NCI-H1105 treated with DMSO at 0.1 percent for 48 hours (cell line): ENCODE results near the gene TNFRSF8.

ENCODE experiments used
- DNase-seq: peaks from one replicate; lab custom pipeline; 2025; lab: John Stamatoyannopoulos, UW

The TNFRSF8 gene

DNA sequence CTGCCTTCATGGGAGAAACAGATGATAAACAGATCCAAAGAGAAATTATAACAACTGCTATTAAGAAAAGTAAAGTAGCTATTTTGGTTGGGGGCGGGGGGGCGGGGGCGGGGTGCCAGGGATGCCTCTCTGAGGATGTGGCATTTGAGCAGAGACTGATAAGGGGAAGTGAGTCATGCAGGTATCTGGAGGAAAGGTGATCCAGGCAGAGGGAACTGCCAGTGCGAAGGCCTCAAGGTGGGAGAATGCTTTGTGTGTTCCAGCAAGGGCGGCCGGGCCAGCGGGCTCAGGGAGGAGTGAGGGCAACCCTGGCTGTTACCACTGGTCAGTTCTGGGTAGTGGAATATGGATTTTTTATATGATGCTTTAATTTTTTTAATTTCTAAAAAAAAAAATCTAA, 96.7 kb downstream of the TNFRSF8 start:
- DNase-seq: no peak

DNA sequence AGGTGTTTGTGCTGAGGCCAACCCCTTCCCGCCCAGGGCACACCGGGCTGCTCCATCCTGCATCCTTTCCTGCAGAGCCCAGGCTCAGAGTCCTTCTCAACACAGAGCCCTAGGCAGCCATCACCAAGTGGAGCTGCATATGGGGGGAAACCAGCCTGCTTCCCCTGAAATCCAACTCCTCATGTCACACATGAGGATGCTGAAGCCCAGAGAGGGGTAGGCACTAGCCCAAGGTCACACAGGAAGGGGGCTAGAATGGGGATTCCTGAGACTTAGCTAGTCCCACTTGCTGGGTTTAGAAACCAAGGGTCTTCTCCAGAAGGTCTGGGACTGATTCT, 98.2 kb downstream of the TNFRSF8 start:
- no peak for DNase-seq

DNA sequence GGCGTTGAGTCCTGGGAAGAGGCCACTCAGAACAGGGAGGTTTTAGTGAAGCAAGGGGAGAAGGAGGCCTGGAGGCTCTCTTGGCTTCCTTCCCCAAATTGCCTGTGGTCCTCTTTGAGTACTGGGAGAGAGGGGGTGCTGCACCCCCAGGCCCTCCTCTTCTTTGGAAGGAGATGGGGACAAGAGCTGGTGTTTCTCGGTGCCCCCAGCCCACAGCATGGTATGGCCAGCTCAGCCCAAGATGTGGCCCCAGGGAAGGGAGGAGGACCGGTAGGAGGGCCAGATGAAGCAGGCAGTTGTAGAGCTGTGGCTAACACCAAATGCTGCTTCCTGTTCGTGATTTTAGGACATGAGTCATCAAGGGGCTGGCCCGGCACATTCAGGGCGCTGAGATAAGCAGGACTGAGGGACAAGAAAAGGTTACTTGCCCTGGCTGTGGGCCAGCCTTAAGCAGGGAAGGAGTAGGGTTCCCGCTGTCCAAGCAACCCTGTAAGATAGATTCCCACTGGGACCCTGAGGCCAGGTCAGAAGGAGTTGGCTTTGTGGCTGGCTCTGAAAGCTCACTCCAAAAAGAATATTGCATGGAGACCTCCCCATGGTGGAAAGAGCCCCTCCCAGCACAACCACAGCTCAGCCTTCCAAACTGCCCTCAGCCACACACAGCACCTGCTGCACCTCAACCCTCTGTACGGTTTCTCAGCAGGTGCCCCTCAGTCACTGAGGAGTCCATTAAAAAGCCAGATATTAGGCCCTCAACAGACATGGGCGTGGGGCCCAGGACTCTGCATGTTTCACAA, 98.8 kb downstream of the TNFRSF8 start:
- no peak for DNase-seq

DNA sequence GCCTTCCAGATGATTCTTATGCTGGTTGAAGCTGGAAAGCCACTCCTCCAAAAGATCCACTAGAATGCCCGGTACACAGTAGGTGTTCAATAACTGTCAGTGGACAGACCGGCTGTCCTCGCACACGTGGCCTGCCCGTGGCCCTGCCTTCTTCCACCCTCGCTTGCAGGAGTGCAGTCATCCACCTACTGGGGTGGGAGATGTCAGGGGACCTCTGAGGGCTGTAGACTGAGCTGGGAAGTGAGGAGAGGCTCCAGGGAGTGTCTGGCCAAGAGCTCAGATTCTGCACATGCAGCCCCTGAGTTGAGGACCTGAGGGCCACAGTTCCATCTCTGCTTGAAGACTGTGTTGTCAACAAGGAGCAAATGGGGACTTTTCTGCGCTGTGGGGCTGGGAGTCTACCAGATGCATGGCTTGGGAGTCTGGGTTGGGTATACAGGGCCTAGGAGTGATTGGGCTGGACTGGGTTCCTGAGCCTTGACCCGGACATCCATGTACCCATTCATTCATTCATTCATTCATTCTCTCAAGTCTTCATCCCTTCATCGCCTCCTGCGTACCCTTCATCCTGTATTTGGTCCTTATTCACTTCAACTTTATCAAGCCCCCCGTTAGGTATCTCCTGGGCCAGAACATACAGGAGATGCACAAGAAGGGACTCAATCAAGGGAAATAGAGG, 99.5 kb downstream of the TNFRSF8 start:
- no peak for DNase-seq

DNA sequence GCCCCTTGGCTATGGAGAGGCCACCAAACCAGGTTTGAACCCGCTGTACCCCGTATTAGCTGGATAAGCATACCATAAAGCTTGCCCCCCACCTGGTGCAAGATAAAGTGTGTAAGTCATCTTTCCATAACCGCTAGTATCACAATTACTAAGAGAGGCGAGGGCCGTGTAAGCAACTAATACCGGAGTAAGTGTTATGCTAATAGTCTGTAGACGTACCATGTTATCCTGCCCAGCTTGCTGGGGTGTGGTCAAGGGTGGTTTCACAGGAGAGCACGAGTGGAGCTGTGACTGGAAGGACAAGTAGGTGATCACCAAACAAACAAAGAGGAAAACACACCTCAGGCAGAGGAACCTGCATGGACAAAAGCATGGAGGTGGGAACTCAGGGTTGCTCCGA, 100.1 kb downstream of the TNFRSF8 start:
- DNase-seq: no peak

DNA sequence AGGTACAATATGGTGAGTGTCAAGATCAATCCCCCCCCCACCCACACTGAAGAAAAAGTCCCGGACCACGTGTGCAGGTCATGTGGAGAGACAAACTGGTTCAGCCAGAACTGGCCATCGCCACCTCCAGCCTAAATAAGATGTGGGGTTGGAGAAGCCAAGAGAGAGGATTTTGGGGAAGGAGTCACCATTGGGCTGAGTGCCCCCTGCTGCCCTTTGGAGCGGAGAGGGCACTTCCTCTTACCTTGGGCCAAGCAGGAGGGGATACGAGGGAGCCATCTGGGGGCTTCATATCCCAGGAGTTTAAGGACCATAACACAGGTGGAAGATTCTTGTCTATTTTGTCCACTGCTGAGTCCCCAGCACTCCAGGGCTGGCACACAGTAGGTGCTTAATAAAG, 101.1 kb downstream of the TNFRSF8 start:
- no peak for DNase-seq

DNA sequence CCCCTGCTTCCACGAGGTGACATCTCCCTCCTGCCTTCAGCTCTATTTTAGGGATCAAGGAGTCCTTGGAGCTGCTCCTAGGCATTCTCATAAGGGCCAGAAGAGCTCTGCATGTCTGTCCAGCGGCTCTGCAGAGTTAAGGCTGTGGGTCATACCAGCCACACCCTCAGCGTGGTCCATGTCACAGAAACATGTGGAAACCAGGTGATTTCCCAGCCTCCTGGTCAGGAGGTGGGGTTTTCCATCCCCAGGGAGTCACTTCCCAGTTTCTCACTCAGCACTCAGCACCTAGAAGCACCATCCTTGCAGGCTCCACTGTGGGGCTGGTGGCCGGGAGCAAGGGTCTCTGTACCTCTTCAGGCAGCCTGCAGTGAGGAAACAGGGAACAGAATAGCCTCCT, 102.2 kb downstream of the TNFRSF8 start:
- no peak for DNase-seq

DNA sequence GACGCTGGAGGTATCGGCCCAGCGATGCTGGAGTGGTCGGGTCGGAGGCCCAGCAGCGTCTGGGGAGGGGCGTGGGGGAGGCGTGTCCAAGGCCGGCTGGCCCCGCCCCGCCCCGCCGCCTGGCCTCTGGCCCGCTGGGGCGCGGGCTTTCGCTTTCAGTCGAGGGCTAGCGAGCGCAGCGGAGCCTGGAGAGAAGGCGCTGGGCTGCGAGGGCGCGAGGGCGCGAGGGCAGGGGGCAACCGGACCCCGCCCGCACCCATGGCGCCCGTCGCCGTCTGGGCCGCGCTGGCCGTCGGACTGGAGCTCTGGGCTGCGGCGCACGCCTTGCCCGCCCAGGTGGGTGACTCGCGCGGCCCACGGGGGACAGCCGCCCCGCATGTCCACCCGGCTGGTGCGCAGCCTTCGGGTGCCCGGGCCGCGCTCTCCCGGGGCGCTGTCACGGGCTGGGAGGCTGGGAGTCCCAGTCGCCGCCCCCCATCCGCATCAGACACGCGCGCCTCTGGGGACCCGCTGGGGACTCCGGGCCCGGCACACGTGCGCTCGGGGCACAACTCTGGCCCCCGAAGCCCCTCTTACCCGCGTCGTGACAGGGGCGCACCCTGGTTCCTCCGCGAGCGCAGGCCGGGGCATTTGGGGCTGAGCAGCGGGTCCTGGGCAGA, 103.9 kb downstream of the TNFRSF8 start, which contains the start of gene TNFRSF1B:
TSS of gene TNFRSF1B (plus strand) at position 158 of the 659 bp plus-strand sequence. CDS start at position 259, 101 bp downstream.
- no peak for DNase-seq

DNA sequence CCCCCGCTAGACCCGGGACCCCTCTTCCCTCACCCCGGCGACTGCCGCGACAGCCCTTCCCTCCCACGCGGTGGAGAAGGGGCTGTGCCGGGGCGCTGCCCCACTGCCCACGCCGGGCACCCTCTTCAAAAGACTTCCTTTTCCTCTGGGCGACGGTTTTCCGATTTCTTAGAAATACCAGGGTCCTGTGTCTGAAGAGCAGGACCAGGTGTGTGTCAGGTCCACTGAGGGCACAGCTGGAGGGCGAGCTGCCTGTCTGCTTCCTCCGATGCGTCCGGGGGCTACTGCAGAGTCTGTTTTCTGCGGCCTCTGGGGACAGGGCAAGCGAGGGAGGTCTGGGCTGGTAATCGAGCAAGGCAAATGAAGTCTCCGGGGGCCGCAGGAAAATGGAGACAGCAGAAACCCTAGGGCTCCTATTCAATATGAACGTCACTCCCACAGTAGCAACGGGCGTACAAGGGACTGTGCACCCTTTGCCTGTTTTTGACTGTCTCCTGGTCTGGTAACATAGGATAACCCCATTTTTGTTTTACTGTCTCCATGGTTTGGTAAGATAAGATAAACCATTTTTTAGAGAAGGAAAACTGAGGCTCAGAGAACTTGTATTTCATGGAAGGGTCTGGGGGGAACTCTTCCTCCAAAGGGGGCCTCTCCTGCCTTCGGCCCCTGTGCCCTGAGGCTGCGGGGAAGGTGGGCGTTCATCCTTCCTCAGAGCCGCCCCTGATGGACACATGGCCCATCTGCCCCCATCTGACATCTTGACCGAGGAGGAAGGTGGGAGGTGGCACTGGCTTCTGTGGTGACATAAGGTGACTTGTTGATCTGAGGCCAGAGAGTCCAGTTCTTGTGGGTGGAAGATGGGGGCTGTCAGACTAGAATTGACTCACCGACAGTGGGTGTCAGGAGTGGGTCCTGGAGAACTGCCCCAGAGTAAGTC, 104.7 kb downstream of the TNFRSF8 start:
- no peak for DNase-seq

DNA sequence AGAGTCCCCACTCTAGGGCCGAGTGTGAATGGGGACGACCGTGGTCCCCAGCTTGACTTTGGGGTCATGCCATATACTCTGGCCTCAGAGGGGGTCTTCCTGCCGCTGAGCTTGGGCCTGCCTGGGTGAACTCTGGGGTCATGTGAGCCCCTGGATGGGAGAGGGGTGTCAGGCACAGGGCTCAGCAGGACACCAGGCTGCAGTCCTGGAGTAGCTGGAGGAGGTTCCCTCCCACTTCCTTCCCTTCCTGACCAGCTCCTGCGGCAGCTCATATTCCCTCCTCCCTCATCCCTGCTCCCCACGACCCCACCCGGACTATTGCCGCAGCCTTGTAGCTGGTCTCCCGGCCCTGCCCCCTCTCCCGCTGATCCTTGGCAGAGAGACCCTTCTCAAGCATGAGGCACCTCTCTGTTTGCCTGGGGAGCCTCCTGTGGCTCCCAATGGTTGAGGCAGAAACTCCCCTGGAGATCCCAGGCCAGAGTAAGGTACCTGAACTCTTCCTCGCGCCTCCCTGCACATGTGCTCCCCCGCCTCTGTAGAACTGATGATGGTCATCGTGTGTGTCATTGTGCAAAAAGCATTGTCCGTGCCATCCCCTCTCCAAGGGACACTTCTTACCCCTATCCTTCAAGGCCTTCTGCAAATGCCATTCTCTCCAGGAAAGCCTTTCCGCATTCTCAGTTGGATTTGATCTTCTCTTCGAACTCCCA, 105.5 kb downstream of the TNFRSF8 start:
- no peak for DNase-seq

DNA sequence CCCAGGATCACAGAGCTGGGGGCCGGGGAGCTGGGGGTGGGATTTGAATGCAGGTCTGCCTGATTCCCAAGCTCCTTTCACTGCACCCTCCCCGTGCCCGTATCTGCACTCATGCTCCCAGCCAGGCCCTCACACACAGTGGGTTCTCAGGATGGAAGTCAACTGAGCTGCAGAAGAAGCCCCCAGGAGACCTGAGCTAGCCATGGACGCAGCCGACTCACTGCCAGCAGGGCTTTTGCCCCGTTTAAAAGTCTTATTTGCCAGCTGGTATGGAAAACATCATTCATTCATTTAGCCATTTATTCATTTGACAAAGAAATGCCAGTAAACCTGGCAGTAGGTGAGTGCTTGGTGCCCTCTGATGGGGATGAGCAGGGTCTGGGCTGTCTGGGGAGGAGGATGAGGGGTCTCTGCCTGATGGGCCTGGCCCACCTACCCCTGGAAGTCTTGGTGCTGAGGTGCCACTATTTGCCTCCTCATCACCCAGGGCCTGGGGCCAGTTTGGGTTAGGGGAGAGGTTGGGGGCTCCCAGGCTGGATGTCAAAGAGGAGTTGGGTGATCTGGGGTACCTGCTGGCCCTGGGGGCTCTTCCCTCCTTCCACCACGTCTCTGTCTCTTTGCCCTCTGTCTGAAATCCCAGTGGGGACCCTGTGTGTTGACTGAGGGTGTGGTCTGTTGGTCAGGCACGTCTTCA, 106.5 kb downstream of the TNFRSF8 start:
- no peak for DNase-seq

DNA sequence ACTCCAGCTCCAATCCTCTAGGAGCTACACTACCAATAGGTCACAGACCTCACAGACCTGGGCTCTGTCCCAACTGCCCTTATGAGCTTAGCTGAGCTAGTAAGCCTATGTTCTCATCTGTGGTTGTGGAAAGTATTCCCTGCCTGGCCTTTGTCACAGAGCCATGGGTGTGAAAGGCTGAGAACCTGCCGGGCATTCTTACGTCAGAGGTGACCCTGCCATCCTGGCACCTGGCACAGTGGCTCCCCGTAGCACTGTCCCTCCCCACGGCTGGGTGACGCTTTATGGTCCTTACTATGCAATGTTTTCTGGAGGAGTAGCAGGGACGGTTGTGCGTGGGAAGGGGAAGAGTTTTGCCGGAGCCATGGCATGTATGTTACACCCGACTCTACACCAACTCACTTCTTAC, 107.2 kb downstream of the TNFRSF8 start:
- DNase-seq: no peak

DNA sequence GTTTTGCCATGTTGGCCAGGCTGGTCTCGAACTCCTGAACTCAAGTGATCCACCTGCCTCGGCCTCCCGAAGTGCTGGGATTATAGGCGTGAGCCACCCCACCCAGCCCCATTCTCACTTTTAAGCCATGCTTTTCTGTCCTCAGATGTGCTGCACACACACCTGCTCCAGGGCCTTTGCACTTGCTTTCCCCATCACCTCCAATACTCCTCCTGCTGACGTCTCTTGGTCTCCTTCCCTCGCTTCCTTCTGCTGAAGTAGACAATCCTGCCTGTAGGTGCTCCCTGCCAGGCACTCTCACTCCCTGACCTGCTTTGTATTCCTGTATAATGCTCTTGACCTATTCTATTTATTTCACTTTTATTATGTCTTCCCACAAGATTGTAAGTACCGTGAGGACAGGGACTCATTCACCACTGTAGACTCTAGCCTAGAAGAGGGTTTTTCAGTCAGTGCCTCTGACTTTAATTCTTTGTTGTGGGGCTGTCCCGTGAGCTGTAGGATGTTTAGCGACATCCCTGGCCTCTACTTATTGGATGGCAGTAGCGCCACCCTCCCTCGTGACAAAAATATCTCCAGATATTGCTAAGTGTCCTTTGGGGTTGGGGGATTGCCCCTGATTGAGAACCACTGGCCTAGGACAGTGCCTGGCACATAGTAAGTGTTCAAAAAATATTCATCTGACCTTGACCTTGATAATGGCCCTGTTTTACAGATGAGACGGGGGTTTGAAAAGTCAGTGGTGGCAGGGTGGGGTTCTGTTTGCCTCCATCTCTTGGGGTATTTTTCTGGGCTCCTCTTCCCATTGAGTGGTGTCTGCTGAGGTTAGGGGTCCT, 108.3 kb downstream of the TNFRSF8 start:
- no peak for DNase-seq

DNA sequence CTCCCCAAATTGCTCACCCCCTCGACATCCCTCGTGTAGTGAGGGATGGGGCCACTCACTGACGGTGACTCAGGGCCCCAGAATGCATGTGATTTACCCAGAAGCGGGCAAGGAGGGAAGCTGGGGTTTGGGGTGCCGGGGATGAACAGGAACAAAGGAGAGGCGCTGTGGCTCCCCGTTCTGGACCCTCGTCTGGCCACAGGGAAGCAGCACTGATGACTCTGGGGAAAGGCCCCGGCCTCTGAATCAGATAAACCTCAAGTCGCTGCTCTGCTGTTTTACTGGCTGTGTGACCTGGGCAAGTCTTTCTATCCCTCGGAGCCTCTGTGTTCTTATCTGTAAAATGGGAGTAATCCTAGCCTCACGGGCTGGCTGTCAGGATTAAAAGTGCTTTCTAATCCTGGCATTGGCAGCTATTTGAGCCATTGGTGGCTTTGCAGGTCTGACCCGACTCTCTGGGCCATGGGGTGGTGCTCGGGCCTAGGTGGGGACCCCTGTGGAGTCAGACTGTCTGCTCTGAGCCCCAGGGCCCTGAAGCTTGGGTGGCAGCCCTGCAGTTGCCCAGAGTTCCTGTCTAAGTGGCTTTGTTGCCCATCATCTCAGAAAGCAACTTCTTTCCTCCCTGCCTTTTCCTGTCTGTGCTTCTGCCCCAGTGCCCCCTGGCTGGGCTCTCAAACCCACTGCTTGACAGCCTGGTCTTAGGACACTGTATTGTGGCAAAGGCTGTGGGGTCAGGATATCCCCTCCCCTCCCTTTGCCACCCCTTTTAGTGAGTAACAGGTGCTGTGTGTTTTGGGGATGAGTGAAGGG, 109.1 kb downstream of the TNFRSF8 start:
- no peak for DNase-seq

DNA sequence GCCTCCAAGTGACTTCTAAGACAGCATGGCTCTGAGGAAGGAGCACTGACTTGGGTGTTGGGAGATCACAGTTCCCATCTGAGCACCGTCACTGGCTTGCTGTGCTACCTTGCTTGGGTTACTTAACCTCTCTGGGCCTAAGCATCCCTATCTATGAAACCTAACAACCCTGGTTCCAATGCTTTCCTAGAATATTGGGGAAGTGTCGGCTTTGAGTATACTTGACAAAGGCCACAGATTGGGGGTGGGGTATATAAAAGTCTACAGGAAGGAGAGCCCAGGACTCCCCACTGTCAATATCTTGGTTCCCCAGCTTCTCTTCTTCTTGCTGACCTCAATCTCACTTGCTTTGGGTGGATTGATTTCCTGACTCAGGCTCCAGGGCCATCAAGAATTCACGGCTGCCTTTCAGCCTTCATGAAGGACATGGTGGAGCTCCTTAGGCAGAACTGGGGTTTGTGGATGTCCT, 110.0 kb downstream of the TNFRSF8 start:
- no peak for DNase-seq

DNA sequence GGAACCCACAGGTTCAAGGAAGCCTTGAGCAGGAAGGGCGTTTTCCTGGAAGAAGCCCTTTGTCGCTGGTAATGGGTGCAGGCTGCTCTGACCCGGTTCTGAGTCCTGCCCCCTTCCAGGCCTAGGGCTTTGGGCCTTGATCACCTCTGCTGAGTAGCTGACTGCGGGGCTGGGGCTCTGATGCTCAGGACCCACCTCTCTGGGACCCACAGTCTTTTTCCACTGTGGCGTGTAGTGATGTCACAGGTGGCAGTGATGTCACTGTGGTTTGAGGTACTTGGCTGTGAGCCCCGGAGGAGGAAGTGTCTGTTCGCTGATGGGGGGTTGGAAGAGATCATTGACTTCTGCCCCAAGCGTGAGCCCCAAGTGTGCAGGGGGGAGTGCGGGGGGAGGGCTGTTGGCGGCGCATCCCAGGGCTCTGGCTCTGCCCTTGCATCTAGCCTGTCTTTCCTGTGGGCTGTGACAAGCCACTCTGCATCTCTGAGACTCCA, 110.6 kb downstream of the TNFRSF8 start:
- DNase-seq: no peak

DNA sequence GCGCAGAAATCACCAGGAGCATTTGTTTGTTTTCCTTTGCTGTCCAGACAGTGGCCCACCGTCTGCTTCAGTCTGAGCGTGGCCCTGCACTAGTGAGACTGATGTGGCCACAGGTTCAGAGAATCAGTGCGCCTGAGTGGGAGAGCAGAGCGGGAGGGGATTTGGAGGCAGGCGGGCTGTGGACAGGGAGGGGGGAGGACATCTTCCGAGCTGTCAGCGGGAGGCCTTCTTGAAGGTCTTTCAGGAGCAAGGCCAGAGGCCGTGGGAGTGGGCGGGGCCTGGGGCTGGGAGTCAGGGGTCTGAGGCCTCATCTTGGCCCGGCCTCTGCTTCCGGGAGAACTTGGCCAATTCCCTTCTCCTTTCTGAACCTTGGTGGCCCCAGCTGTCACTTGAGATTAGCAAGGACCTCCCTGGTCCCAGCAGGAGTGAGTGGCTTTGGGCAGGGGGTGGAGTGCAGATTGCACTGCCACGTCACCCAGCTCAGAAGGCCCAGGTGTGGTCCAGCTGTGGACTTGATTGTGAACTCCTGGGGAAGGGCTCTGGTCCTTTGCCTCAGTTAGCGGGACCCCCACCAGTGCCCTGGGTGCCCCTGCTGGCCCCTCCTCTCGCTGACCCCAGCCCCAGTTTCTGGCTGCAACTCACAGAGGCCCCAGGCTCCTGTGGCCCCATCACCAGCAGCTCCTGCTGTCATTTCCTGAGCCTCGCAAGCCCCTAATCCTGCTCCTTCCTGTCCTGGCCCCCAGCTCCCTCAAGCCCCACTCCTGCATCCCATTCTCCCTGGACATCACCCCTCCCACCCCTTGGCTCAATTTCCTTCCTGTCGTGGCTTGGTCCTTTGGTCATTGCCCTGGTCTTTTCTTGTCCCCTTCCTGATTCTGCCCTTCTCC, 112.1 kb downstream of the TNFRSF8 start:
- DNase-seq: no peak
